GM19239 (cell line): Measurements from ENCODE around the gene LIMA1.
A peak's percentile ranks its signal among the peaks of the same experiment; 100 is the strongest.
"Not testable (repeated sequence)": the region's sequence is repeated elsewhere in the genome, so short reads cannot be mapped to it uniquely, and the experiment has no call there.

Experiments
- DNase-seq: peaks from one replicate; pipeline ENCODE4 v3.0.0; 2011; ENCODE audit warnings: low spot score; ENCODE audit not compliant: insufficient read length
- FAIRE-seq: peaks from 2 replicates; lab custom pipeline; 2011; peaks lifted over from hg19 to GRCh38; lab: Jason Lieb, UNC

Gene LIMA1

GRCh38 chr12:50221228-50222008, 61.9 kb downstream of the LIMA1 start:
- DNase-seq = no peak
- FAIRE-seq = peak; percentile 42

DNA sequence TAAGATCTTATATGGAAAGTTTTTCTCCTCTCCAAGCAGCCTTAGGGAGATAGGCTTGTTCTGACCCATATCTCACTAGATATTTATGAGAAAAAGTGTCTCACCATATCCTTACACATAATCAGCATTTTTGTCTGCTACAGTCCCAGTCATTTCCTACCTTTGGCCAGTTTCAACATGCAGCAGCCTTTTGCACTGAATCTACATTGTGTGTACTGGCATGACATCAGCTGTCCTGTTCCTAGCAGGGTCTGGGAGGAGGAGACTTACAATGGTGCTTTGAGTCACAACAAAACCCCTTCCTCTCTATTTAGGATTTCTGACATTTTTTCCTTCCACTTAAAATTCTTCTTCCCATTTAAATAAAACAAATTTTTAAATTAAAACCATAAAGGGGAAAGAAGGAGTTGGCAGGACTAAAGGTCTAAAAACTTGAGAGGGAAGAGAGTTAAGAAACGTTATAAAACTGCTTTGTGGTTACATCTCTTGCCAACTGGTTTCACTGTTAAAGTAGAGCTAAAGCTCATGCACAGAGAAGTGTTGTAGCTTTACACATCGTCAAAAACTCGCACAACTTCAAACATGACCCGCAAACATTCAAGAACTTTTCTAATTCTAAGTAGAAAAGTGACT, 62.8 kb downstream of the LIMA1 start:
- DNase-seq = no peak
- FAIRE-seq = peak; percentile 40

DNA sequence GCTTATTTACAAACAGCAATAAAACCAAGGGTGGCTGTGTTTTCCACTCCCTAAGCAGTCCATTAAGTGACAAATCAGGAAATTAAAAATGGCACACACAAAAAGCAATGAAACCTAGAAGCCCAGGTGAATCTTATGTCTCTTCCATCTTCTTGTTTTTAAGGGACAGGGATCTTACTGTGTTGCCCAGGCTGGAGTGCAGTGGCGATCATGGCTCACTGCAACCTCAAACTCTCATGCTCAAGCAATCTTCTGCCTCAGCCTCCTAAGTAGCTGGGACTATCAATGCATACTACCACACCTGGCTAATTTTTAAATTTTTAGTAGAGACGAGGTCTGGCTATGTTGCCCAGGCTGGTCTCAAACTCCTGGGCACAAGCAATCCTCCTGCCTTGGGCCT, 63.8 kb downstream of the LIMA1 start:
- no peak for DNase-seq
- FAIRE-seq = no peak

DNA sequence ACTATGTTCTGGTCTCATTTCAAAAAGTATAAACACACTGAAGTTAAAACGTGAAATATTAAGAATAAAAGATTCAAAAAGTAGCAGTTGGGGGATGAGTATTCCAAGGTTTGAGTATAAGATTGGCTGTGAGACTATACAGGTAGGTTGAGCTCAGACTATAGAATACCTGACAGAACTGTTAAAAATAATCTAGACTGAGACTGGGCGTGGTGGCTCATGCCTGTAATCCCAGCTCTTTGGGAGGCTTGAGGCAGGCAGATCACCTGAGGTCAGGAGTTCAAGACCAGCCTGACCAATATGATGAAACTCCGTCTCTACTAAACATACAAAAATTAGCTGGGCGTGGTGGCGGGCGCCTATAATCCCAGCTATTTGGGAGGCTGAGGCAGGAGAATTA, 64.3 kb downstream of the LIMA1 start:
- DNase-seq, FAIRE-seq: not testable (repeated sequence)

- DNase-seq (no peak), FAIRE-seq (no peak)
Observed at GRCh38 chr12:50218386-50218785, 64.9 kb downstream of the LIMA1 start.

DNA sequence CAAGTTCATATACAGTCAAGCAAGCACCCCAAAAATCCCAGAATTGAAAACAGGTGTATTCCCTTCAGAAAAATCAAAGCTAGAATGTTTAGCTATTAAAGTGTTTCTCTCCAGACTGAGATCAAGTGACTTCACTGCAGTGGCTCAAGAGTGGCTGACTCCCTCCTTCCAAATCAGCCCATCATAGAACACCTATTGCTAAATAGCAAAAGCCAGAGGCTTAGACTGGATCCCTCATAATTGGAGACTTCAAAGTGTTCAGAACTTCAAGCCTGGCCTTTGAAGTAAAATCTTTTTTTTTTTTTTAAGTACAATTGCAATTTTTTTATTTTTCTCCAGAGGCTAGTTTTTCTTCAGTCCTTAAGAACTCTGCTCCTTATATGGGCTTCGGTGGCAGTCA, 66.1 kb downstream of the LIMA1 start:
- DNase-seq (no peak), FAIRE-seq (no peak)

GRCh38 chr12:50215033-50215432, 68.3 kb downstream of the LIMA1 start:
- no peak for DNase-seq
- FAIRE-seq = no peak

DNA sequence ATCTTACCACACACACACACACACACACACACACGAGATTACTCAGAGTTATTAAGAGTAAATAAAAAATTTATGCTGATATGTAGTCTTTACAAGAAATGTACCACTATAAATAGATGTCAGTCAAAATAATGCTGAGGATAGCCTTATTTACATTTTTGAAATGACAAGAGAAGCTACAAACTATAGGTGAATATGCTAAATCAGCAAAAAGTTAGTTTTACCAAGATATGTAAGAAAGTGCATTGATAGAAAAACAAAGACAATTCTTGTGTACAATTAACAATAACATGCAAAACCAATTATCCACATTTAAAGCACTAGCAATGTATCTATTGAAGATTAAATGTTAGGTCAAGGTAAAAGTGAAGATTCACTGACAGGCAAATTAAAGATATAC, 69.3 kb downstream of the LIMA1 start:
- DNase-seq = no peak
- FAIRE-seq = no peak

- no peak for DNase-seq
- FAIRE-seq = no peak
Observed at GRCh38 chr12:50213439-50213838, 69.9 kb downstream of the LIMA1 start.

GRCh38 chr12:50212071-50212467, 71.3 kb downstream of the LIMA1 start:
- no peak for DNase-seq
- FAIRE-seq = no peak

DNA sequence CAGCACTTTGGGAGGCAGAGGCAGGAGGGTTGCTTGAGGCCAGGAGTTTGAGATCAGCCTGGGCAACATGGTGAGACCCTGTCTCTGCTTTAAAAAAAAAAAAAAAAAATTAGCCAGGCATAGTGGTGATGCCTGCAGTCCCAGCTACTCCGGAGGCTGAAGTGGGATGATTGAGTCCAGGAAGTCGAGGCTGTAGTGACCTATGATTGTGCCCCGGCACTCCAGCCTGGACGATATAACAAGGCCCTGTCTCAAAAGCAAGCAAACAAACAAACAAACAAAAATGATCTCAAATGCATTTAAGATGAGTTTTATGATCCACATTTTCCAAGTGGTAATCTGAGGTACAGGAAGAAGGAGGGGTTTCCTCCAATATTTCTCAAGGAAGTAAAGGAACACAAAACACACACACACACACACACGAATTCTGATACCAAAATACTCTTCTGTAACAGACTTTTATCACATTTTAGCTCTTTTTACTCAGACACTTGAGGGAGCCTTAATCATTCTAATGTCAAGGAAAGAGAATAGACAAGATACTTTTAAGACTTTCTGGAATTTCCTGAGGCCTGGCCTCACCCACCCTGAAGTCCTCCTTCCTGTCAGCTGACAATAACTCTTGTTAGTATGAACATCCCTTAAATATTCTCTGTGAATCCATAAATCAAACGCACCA, 71.8 kb downstream of the LIMA1 start:
- DNase-seq = no peak
- no peak for FAIRE-seq

DNA sequence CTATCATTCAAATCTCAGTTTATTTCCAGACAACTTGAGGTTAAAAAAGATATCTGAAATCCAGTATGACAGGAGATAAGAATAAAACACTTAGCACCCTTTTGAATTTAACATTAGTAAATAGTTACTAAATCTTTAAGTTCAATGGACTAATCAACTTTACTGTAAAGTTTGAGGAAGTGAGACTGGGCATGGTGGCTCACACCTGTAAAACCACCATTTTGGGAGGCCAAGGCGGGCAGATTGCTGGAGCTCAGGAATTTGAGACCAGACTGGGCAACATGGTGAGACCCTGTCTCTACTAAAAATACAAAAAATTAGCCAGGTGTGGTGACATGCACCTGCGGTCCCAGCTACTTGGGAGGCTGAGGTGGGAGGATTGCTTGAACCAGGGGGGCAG, 75.9 kb downstream of the LIMA1 start:
- DNase-seq (no peak), FAIRE-seq (no peak)

GRCh38 chr12:50205648-50206047, 77.7 kb downstream of the LIMA1 start:
- FAIRE-seq = no peak
- no peak for DNase-seq

DNA sequence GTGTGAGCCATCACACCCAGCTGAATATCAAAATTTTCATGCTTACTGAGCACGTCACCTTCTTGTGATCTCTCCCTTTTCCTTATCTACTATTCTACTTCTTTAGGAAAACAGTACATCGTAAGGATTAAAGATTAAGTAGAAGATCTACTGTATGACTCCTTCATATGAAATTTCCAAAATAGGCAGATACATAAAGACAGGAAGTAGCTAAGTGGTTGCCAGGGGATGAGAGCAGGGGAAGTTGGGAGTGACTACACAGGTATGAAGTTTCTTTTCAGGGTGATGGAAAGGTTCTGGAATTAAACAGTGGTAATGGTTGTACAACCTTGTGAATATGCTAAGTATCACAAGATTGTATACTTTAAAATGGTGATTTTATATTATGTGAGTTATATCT, 79.6 kb downstream of the LIMA1 start:
- no peak for FAIRE-seq
- DNase-seq = no peak

GRCh38 chr12:50201987-50202521, 81.3 kb downstream of the LIMA1 start:
- DNase-seq (no peak), FAIRE-seq (no peak)

- FAIRE-seq = no peak
- DNase-seq = no peak
Observed at GRCh38 chr12:50200552-50201273, 82.6 kb downstream of the LIMA1 start.

DNA sequence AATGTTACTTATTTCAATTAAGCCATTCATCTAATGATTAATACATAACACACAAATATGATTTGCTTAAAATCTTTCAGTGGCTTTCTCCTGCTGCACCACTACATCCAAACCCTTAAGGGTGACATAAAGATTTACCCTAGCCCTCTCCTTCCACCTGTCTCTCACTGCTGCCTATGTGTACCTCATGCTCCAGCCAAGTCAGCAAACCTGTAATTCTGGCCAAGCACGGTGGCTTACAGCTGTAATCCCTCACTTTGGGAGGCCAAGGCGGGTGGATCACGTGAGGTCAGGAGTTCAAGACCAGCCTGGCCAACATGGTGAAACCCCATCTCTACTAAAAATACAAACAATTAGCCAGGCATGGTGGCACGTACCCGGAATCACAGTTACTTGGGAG, 84.5 kb downstream of the LIMA1 start:
- no peak for FAIRE-seq
- DNase-seq = no peak

DNA sequence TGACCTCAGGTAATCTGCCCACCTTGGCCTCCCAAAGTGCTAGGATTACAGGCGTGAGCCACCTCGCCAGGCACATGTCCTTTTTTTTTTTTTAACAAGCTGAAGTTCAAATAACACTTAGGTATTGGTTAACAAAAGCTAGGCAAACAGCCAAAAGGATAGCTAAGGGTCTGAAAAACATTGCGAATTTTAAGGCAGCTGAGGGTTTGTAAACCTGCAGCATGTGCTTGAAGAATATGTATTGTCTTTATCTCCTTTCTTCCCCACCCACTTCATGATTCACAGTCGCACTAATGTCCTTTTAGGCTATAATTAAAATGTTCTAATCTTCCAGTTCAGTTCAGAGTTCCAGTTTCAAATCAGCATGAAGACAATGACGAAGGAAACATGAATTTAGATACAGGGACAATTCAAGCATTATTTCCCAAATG, 86.0 kb downstream of the LIMA1 start:
- no peak for DNase-seq

DNA sequence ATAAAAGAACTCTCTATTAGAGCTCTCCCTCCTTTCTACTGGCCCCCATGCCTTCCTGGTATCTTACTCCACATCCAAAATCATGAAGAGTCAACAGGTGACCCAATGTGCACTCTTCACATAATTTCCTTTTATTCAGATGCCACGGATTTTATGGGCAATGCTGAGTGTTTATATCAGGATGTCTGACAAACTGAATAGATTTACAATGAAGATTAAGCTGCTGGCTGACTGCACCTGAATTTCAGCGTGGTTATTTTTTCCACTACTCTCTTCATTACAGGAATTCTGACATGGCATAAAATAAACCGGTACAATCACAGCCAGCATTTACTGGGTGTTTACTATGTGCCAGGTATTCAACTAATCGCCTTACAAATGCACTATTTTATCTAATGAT, 86.8 kb downstream of the LIMA1 start:
- DNase-seq (no peak), FAIRE-seq (no peak)

More for the DNA sequence above, 86.0 kb downstream of the LIMA1 start:
- FAIRE-seq = no peak

DNA sequence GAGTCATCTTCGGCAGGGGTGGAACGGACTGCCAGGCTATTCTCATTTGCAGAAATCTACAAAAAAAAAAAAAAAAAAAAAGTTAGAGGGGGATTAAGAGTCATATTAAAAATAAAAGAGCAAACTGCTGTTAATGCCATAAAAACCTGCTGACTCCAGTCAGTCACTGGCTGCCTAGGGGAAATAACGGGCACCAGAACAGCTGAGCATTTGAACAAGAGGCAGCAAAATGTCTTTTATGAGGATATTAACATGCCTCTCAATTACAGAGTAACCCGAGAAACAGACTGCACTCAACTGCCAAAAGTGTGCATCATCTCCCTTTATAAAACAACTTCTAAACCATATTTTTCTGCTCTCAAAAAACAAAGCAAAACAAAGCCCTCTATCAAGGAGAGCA, 87.5 kb downstream of the LIMA1 start:
- DNase-seq (no peak), FAIRE-seq (no peak)
